OCI-M1 (cell line): ENCODE measurements around the gene EPSTI1.
A peak's percentile ranks its signal among the peaks of the same experiment; 100 is the strongest.
"Not testable (repeated sequence)": the region's sequence is repeated elsewhere in the genome, so short reads cannot be mapped to it uniquely, and the experiment has no call there.

Source experiments
- DNase-seq: peaks from one replicate; lab custom pipeline; 2025; lab: John Stamatoyannopoulos, UW

EPSTI1 gene

GRCh38 chr13:43005460-43006236, 13.6 kb upstream of the EPSTI1 start:
- DNase-seq = no peak

GRCh38 chr13:43003729-43004128, 11.7 kb upstream of the EPSTI1 start:
- no peak for DNase-seq

GRCh38 chr13:43003010-43003409, 11.0 kb upstream of the EPSTI1 start:
- DNase-seq = no peak

- DNase-seq = no peak
Observed at GRCh38 chr13:43002021-43002420, 10.0 kb upstream of the EPSTI1 start.

- DNase-seq = no peak
Observed at GRCh38 chr13:43000676-43001075, 8.6 kb upstream of the EPSTI1 start.

- no peak for DNase-seq
Observed at GRCh38 chr13:42999491-42999890, 7.5 kb upstream of the EPSTI1 start.

GRCh38 chr13:42997381-42997780, 5.3 kb upstream of the EPSTI1 start:
- no peak for DNase-seq

- no peak for DNase-seq
Observed at GRCh38 chr13:42996584-42996983, 4.5 kb upstream of the EPSTI1 start.

GRCh38 chr13:42994878-42995277, 2.8 kb upstream of the EPSTI1 start:
- no peak for DNase-seq

- no peak for DNase-seq
Observed at GRCh38 chr13:42992764-42993122, 702 bp upstream of the EPSTI1 start.

GRCh38 chr13:42991233-42991897, 676 bp downstream of the EPSTI1 start:
- not testable (repeated sequence) for DNase-seq

- DNase-seq = peak; percentile 29
Observed at GRCh38 chr13:42990291-42991232, 1.5 kb downstream of the EPSTI1 start.

GRCh38 chr13:42986176-42986574, 5.9 kb downstream of the EPSTI1 start:
- no peak for DNase-seq

GRCh38 chr13:42985312-42986175, 6.5 kb downstream of the EPSTI1 start:
- no peak for DNase-seq

- no peak for DNase-seq
Observed at GRCh38 chr13:42984691-42985090, 7.3 kb downstream of the EPSTI1 start.

- DNase-seq = no peak
Observed at GRCh38 chr13:42984026-42984425, 8.0 kb downstream of the EPSTI1 start.

GRCh38 chr13:42981853-42982252, 10.2 kb downstream of the EPSTI1 start:
- no peak for DNase-seq

- DNase-seq = no peak
Observed at GRCh38 chr13:42981317-42981716, 10.7 kb downstream of the EPSTI1 start.

- no peak for DNase-seq
Observed at GRCh38 chr13:42977219-42977659, 14.8 kb downstream of the EPSTI1 start.

- no peak for DNase-seq
Observed at GRCh38 chr13:42976066-42976465, 16.0 kb downstream of the EPSTI1 start.

GRCh38 chr13:42973581-42973980, 18.5 kb downstream of the EPSTI1 start:
- peak; percentile 11 for DNase-seq
